GM19372 (cell line): ENCODE results near the gene SFMBT2.

ENCODE experiments used
- ATAC-seq: cut with Tn5 transposase; IDR thresholded peaks from one replicate; pipeline ENCODE4 v1.9.1; 2021; ENCODE audit warnings: mild to moderate bottlenecking, low read depth, moderate library complexity; ENCODE audit not compliant: unreplicated experiment

SFMBT2 gene

DNA sequence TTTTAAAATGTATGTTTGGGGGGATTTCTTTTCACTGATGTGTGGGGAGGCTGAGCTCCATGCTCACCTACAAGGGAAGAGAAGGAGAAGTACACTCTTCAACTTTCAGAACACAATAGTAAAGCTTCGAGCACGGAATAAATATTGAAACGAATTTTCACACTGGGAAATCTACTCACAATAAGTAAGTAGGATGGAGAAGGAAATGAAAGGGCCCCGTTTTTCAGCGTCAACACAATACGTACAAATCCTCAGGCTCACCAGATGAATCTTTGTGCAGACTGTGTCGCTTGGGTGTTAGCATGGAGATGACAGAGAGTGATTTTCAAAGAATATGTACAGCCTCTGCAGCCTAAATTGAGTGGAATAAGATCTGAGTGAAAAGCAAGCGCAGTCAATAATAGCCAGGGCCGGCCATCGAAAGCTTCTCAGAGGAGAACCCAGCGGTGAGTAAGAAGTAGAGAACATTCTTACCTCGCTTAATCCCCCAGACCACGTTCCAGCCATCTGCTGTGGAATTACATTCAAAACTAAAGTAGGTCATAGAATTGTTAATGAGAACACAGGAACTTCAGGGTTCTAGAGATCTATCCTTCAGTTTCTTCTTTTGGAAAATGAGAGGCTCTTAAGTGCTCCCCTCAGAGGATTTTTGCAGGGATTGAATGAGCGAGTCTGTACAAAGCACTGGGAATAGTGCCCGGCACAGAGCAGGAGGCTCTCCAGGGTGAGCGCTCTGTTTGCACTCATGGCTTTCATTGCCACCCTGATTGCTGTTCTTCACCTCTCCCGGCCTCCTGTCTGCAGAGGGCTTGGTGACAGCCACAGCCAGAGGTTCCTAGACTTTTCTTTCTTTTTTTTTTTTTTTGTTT, 292.8 kb downstream of the SFMBT2 start:
- no peak for ATAC-seq

DNA sequence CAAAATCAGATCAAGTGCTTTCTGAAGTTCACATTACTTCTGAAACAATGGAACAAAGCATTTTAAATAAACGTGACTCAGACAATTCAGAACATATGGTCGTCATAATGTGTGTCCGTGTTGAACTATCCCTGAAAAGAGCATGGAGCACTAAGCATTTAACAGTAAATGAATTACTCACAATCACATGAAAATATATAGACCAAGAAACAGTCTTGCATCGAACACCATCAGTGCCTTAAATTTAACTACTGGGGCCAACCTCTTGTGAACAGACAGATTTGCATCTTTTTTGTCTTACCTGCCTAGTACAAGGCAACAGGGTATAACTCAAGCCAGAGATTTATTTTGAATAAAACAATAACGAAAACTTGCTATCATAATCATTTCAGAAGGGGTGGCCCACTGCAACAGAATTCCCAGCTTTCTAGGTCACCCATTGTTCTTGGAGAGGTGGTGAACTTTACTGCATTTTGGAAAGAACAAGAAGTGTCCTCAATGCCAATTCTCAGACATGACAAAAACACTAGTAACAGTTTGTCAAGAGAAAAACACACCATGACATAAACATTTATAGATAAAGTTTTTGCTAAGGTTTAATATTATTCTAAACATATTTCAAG, 293.5 kb downstream of the SFMBT2 start:
- no peak for ATAC-seq

DNA sequence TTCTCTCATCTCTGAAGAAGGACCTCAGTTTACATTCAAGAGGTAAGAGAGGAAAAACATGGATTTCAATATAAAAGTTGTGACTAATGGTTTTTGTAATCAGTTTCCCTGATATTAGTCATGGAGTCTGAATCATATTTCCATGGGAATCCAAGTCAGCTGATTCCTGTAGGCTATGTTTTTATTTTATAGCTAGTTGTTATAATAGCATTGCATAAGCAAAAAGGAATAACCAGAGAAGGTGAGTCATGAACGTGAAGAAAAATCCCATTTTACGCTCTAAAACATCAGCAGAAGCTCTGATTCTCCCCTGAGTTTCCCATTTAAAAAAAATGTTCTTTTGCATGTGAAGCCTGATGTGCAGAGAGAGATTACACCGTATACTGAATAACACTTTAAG, 299.3 kb downstream of the SFMBT2 start:
- ATAC-seq: no peak

DNA sequence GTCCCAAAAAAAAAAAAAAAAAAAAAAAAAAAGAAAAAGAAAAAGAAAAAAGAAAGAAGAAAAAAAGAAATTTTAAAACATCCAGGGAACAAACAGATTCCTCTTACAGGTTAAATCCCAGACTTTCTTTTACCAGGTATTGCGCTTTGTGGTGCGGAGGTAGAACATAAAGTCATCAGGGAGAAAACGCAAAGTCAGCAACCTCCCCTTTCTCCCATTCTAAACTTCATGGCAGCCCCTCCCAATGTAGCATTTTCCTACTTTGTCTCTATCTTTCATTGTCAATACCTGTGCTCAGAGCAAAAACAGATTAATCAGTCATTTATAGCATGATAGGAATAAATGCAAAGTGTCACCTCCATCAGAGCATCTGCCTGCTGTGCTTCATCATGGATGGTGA, 299.7 kb downstream of the SFMBT2 start:
- ATAC-seq: no peak
